WI38 (cell line): ENCODE results near the gene UPF1.

Experiments used
- H3K4me3 ChIP-seq: 2 replicates; pipeline ENCODE4 v1.5.1; 2011; ENCODE audit warnings: low read depth, mild to moderate bottlenecking, control low read depth, low read length
- CTCF ChIP-seq: IDR thresholded peaks from 2 replicates; pipeline ENCODE4 v1.5.1; 2012; ENCODE audit warnings: low read depth, mild to moderate bottlenecking, control low read depth, low read length

UPF1 gene

DNA sequence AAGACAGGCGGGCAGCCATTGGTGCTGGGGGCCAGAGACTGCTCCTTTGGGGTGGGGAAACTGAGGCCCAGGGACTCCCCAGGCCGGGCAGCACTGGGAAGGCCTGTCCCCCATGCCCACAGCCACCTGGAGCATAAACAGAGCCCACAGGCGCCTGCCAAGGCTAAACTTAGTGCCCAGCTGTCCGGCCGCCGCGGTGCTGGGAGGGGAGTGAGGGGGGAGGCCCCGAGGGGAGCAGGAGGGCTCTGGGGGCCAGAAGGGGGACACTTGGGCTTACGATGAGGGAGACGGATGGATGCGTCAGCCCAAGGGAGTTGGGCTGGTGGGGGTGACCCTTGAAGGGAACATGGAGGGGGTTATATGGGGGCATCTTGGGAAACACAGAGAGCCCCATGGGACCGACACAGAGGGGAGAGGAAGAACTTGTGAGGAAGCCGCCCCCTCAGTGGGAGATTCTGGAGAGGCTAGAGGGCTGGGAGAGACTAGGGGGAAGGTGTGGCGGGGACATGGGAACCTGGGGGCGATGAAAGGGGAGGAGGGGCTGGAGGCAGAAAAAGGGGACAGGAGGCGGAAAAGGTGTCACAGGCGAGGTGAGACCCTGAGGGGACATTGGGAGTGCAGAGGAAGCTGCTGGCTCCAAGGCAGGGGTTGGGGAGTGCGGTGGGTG, 62.0 kb downstream of the UPF1 start:
- no peak overlapping the region for H3K4me3 ChIP-seq
- no peak for TF ChIP-seq CTCF

DNA sequence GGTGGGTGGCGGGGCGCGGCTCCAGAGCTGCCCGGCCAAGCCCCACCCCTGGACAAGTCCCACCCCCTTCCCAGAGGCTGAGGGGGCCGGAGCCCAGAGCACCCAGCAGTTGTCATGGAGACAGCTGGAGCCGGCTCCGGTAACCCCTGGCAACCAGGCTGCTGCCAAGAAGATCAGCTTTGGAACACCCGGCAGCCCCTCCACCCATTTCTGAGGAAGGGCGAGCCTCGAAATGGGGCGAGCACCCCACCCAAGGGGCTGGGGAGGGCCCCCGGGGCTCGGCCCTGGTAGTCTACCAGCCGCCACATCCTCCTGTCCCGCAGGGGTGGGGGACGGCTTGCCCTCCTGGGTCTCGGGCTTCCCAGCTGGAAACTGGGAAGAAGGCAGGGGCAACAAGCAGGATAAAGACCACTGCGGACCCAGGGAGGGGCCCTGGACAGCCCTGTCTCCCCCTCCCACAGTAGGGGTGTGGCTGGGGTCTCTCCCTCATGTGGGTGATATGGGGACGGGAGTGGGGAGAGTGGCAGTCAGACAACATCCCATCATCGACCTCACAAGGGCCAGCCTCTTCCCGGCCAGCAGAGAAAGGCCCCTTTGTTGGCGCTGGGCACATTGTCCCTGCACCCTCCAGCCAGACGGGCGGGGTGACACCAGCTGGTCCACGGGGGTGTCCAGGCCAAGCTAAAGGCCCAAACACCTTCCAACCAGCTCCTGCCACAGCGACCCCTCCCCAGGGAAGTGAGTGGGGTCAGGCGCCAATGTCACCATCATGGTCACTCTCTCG, 62.7 kb downstream of the UPF1 start:
- peak overlapping the region; percentile 50 for H3K4me3 ChIP-seq

GRCh38 chr19:18895038-18895823, 63.5 kb downstream of the UPF1 start:
- peak overlapping the region; percentile 50 for H3K4me3 ChIP-seq
- TF ChIP-seq CTCF: peak; percentile 8; the same call in 1 of the 2 replicates

More for the DNA sequence above, 62.7 kb downstream of the UPF1 start:
- TF ChIP-seq CTCF: no peak

- no peak for TF ChIP-seq CTCF
- peak within 1 kb of the TSS; percentile 50 for H3K4me3 ChIP-seq
These were observed 64.1 kb downstream of the UPF1 start, which contains the start of gene CERS1 for GRCh38 chr19:18895824-18896341. Gene CERS1, minus strand, starts transcription at chr19:18896158. Its CDS starts 86 bp downstream, at chr19:18896072.

DNA sequence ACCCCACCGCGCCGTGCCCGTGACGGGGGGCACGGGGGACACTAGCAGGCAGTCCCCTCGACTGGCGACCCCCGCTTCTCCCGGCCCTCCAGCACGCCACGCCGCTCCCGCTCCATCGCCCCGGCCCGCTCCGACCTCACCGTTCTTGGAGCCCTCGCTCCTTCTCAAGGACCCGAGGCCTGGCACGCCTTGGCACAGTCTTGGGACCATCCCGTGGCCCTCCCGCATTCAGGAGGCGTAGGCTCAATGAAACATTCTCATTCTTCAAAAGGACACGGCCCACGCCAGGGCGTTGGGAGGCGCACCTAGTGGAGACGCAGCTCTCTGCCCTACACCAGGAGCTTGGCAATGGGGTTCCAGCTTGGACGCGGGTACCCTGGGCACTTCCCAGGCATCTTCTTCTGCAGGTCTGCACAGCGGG, 64.7 kb downstream of the UPF1 start:
- no peak overlapping the region for H3K4me3 ChIP-seq
- no peak for TF ChIP-seq CTCF

GRCh38 chr19:18897094-18898029, 65.6 kb downstream of the UPF1 start:
- no peak for TF ChIP-seq CTCF
- no peak overlapping the region for H3K4me3 ChIP-seq
